Retinal pigment epithelial cell (primary cell): Measurements from ENCODE around the gene CCDC47.

Experiments used
- DNase-seq: peaks from one replicate; pipeline ENCODE4 v3.0.0-alpha.2; 2010; ENCODE audit warnings: low read depth
- H3K4me3 ChIP-seq: 2 replicates; pipeline ENCODE4 v1.5.1; 2011; ENCODE audit warnings: mild to moderate bottlenecking, low read length, control low read depth, moderate library complexity
- CTCF ChIP-seq: conservative IDR thresholded peaks from 2 replicates; pipeline ENCODE4 v1.5.1; 2011; ENCODE audit warnings: low read depth, low read length, control low read depth, inconsistent platforms

CCDC47 gene

GRCh38 chr17:63768433-63768832 lies 5.0 kb downstream of the CCDC47 start:
- no peak for DNase-seq
- no peak overlapping the region for H3K4me3 ChIP-seq
- no peak for TF ChIP-seq CTCF

- H3K4me3 ChIP-seq: no peak overlapping the region
- no peak for DNase-seq
- no peak for TF ChIP-seq CTCF
Observed at GRCh38 chr17:63766754-63767153, 6.6 kb downstream of the CCDC47 start.

GRCh38 chr17:63764716-63765115 lies 8.7 kb downstream of the CCDC47 start:
- H3K4me3 ChIP-seq: no peak overlapping the region
- TF ChIP-seq CTCF: no peak
- DNase-seq: no peak

GRCh38 chr17:63762161-63763078 lies 11.0 kb downstream of the CCDC47 start:
- no peak for DNase-seq
- no peak overlapping the region for H3K4me3 ChIP-seq

GRCh38 chr17:63760771-63761539 lies 12.4 kb downstream of the CCDC47 start:
- TF ChIP-seq CTCF: no peak
- DNase-seq: no peak

More at GRCh38 chr17:63762161-63763078, 11.0 kb downstream of the CCDC47 start:
- no peak for TF ChIP-seq CTCF

GRCh38 chr17:63758428-63758827 lies 15.0 kb downstream of the CCDC47 start:
- no peak overlapping the region for H3K4me3 ChIP-seq
- no peak for TF ChIP-seq CTCF
- no peak for DNase-seq

More at GRCh38 chr17:63760771-63761539, 12.4 kb downstream of the CCDC47 start:
- no peak overlapping the region for H3K4me3 ChIP-seq
